GM10248 (cell line): ENCODE measurements around the gene IDE.

Source experiments
- CTCF ChIA-PET: fragments of 300-600 bp; sonication (Branson Sonifier 250); formaldehyde crosslinking; extraction: SDS; loops from one replicate; lab custom pipeline; 2021; ENCODE audit warnings: antibody characterized with exemption; lab: Yijun Ruan, JAX
- POLR2A ChIA-PET: fragments of 350-650 bp; sonication (Branson Sonifier 250); formaldehyde crosslinking; extraction: SDS; loops from one replicate; lab custom pipeline; 2020; ENCODE audit warnings: antibody characterized with exemption; lab: Yijun Ruan, JAX
- DNase-seq: peaks from one replicate; pipeline ENCODE4 v3.0.0; 2012; ENCODE audit errors: extremely low spot score
- CTCF ChIP-seq: IDR thresholded peaks from 2 replicates; pipeline ENCODE4 v1.5.1; 2012; ENCODE audit warnings: mild to moderate bottlenecking, low read depth; ENCODE audit errors: extremely low read depth, missing control alignments, control extremely low read depth

Gene IDE

GRCh38 chr10:92573798-92574547 is at the start of gene IDE:
TSS of gene IDE (minus strand) at chr10:92574093. CDS start at chr10:92574019, 74 bp downstream.
- CTCF ChIA-PET: interaction anchor here (0.6 to 7.6 kb wide), 28 partner anchors 8 to 486 kb away, joined by 3 to 63 read pairs (median 4); partner anchors contain the start of gene KIF11
- POLR2A ChIA-PET: interaction anchor here (1.0 kb wide), 2 partner anchors 16 to 57 kb away, joined by 3 read pairs; no protein-coding TSS in a partner anchor
- DNase-seq: peak; percentile 90

DNA sequence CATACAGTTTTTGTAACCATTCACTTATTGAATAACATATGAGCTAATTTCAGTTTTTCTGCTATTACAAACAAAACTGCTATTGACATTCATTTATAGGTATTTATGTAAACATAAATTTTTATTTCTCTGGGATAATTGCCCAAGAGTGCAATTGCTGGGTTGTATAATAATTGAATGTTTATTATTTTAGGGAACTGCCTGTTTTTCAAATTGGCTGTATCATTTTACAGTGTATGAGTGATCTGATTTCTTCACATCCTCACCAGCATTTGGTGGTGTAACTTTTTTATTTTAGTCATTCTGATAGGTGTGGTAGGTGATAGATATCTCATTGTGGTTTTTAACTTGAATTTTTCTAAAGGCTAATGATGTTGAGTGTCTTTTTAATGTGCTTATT is 45.5 kb upstream of the IDE start:
- POLR2A ChIA-PET: no interaction called here
- DNase-seq: no peak
- CTCF ChIA-PET: no interaction called here
- TF ChIP-seq CTCF: no peak

More at GRCh38 chr10:92573798-92574547, at the start of gene IDE:
- peak; percentile 94 for TF ChIP-seq CTCF

GRCh38 chr10:92615515-92615914 is 41.6 kb upstream of the IDE start:
- ChIA-PET CTCF (no interaction called here), POLR2A (no interaction called here)
- no peak for DNase-seq
- no peak for TF ChIP-seq CTCF

DNA sequence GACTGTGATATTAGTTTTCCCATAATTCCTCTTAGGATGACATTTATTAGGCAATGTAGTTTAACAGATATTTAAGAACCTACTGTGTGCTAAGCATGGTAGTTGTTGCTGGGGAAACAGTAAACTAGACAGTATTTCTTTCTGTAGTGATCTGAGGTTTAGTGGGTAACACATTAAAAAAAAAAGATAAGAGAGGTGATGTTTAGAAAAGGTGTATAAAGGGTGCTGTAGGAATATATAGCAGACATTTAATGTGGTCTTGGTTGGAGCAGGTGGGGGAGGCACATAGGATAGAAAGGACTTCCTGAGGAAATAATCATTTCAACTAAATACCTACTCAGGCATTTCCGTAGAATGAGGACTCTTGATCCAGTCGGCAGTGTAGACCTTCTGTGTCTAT is 30.9 kb upstream of the IDE start:
- DNase-seq: no peak
- CTCF ChIA-PET: interaction anchor here (1.7 to 2.7 kb wide), 2 partner anchors 8 to 14 kb away, joined by 5 to 7 read pairs; no protein-coding TSS in a partner anchor
- POLR2A ChIA-PET: no interaction called here
- no peak for TF ChIP-seq CTCF

GRCh38 chr10:92598321-92598720 is 24.4 kb upstream of the IDE start:
- POLR2A ChIA-PET: no interaction called here
- no peak for TF ChIP-seq CTCF
- DNase-seq: no peak
- CTCF ChIA-PET: interaction anchor here (1.0 to 1.1 kb wide), 3 partner anchors 25 to 281 kb away, joined by 3 read pairs; partner anchors contain the start of gene IDE

DNA sequence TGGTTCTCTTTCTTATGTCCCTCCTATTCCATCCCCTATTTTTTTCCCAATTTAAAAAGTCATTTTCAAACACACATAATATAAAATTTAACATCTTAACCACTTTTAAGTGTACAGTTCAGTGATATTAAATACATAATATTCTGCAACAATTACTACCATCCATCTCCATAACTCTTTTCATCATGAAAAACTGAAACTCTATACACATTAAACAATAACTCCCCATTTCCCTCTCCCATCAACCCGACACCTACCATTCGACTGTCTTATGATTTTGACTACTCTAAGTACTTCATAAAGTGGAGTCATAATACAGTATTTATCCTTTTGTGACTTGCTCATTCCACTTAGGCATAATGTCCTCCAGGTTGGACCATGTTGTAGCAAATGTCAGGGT is 21.6 kb upstream of the IDE start:
- POLR2A ChIA-PET: no interaction called here
- CTCF ChIA-PET: interaction anchor here (1.1 kb wide), 1 partner anchor 21 kb away, joined by 3 read pairs; the partner anchor contains the start of gene IDE
- DNase-seq: no peak
- TF ChIP-seq CTCF: no peak
